ENCODE measurements around the gene FST.
A peak's percentile ranks its signal among the peaks of the same experiment; 100 is the strongest.

The FST gene

DNA sequence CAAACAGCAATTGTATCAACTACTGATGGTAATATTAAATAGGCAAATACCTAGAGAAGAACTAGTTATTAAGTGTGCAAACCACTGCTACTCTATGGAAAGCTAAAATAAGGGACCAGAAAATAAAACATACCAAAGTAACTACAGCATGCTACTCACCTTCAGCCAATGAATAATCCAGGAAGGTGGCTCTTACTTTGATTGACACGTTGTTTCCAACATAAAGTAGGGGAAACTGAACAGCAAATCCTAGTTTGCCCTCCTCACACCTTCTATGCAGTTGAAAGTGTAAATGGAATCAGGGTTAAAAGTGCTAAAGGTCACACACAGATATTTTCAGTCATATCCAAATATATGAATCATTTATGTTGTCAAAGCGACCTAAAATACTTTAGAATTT is 5.1 kb upstream of the FST start:
- H3K14ac ChIP-seq (ENCODE audit: low read length) = no peak overlapping the region
- no peak overlapping the region for H4K8ac ChIP-seq (ENCODE audit: low read depth, low read length)
- H3K4me2 ChIP-seq (ENCODE audit: low read length) = no peak overlapping the region
- H3K9me3 ChIP-seq (ENCODE audit: insufficient read depth, low read depth, low read length) = no peaks in the 10 kb centered on the region
- no peaks in the 10 kb centered on the region for H3K36me3 ChIP-seq (ENCODE audit: control insufficient read depth in 1 of 2, insufficient read depth in 2 of 2, low read length in 2 of 2)
- no CpG with 5 or more reads among the region's 2 CpGs for WGBS (ENCODE audit: extremely low coverage, insufficient coverage, insufficient read length)
- H4K91ac ChIP-seq (ENCODE audit: low read depth, low read length) = no peak overlapping the region
- no peak overlapping the region for H2BK12ac ChIP-seq (ENCODE audit: low read length)
- no peak overlapping the region for H2AK5ac ChIP-seq (ENCODE audit: low read length)
- H4K12ac ChIP-seq (ENCODE audit: low read depth, low read length) = no peak overlapping the region
- peaks cover 8% of the 10 kb centered on the region for H3K79me1 ChIP-seq (ENCODE audit: low read length)
- no peaks in the 10 kb centered on the region for H3K27me3 ChIP-seq (ENCODE audit: insufficient read depth, low read length)
- H3K27ac ChIP-seq (ENCODE audit: low read depth, low read length) = no peak overlapping the region
- H3K4me1 ChIP-seq (ENCODE audit: control insufficient read depth in 1 of 2, insufficient read depth in 2 of 2, low read length in 2 of 2) = peaks cover 3 to 5% of the 10 kb centered on the region in 2 experiments
- H3K23ac ChIP-seq (ENCODE audit: low read length) = no peak overlapping the region
- no peak overlapping the region for H3K4ac ChIP-seq (ENCODE audit: low read depth, low read length)
- no peak overlapping the region for H2BK5ac ChIP-seq (ENCODE audit: low read depth, low read length, poor library complexity)
- no peak overlapping the region for H2BK120ac ChIP-seq (ENCODE audit: insufficient read depth, low read length, poor library complexity)
- H3K4me3 ChIP-seq (ENCODE audit: low read depth, low read length) = no peak overlapping the region
- H3K18ac ChIP-seq (ENCODE audit: low read length) = no peak overlapping the region
- DNase-seq = no peak
- H3K9ac ChIP-seq (ENCODE audit: low read length) = no peak overlapping the region
- peaks cover 4% of the 10 kb centered on the region for H3K79me2 ChIP-seq (ENCODE audit: control insufficient read depth, insufficient read depth, low read length, poor library complexity)
- no peak overlapping the region for H2AFZ ChIP-seq (ENCODE audit: insufficient read depth, low read length, poor library complexity)

DNA sequence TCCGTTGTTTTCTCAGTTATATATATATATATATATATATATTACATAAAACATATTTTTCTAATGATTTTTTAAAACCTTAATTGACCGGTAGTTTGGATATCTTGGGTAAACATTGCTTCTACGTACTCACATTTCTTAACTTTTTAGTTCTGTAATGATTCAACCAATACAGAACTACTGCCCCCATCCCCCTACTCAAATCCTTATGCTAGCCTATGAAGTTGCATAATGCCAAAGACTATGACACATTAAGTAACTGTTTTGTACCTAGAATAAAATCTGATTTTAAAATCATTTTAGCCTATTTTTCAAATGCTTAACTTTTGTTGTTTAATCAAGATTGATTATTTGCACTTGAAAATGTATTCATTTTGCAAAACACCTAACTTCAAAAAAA is 4.4 kb upstream of the FST start:
- no peak for DNase-seq
- peaks cover 8% of the 10 kb centered on the region for H3K79me2 ChIP-seq (ENCODE audit: control insufficient read depth, insufficient read depth, low read length, poor library complexity)
- H3K4ac ChIP-seq (ENCODE audit: low read depth, low read length) = no peak overlapping the region
- no peak overlapping the region for H2BK12ac ChIP-seq (ENCODE audit: low read length)
- no peak overlapping the region for H3K14ac ChIP-seq (ENCODE audit: low read length)
- H3K4me2 ChIP-seq (ENCODE audit: low read length) = no peak overlapping the region
- H3K23ac ChIP-seq (ENCODE audit: low read length) = no peak overlapping the region
- no peak overlapping the region for H2BK120ac ChIP-seq (ENCODE audit: insufficient read depth, low read length, poor library complexity)
- H3K4me1 ChIP-seq (ENCODE audit: control insufficient read depth in 1 of 2, insufficient read depth in 2 of 2, low read length in 2 of 2) = peaks cover 3% of the 10 kb centered on the region in 2 experiments
- no peak overlapping the region for H4K12ac ChIP-seq (ENCODE audit: low read depth, low read length)
- no peak overlapping the region for H4K91ac ChIP-seq (ENCODE audit: low read depth, low read length)
- no peak overlapping the region for H3K18ac ChIP-seq (ENCODE audit: low read length)
- H3K27ac ChIP-seq (ENCODE audit: low read depth, low read length) = no peak overlapping the region
- H4K8ac ChIP-seq (ENCODE audit: low read depth, low read length) = no peak overlapping the region
- no peak overlapping the region for H2BK5ac ChIP-seq (ENCODE audit: low read depth, low read length, poor library complexity)
- no peaks in the 10 kb centered on the region for H3K27me3 ChIP-seq (ENCODE audit: insufficient read depth, low read length)
- no peak overlapping the region for H3K9ac ChIP-seq (ENCODE audit: low read length)
- H3K36me3 ChIP-seq (ENCODE audit: control insufficient read depth in 1 of 2, insufficient read depth in 2 of 2, low read length in 2 of 2) = no peaks in the 10 kb centered on the region
- no peaks in the 10 kb centered on the region for H3K9me3 ChIP-seq (ENCODE audit: insufficient read depth, low read depth, low read length)
- WGBS (ENCODE audit: extremely low coverage, insufficient coverage, insufficient read length) = no CpG with 5 or more reads among the region's 3 CpGs
- no peak overlapping the region for H3K4me3 ChIP-seq (ENCODE audit: low read depth, low read length)
- H2AK5ac ChIP-seq (ENCODE audit: low read length) = no peak overlapping the region
- no peak overlapping the region for H2AFZ ChIP-seq (ENCODE audit: insufficient read depth, low read length, poor library complexity)
- H3K79me1 ChIP-seq (ENCODE audit: low read length) = peaks cover 14% of the 10 kb centered on the region

DNA sequence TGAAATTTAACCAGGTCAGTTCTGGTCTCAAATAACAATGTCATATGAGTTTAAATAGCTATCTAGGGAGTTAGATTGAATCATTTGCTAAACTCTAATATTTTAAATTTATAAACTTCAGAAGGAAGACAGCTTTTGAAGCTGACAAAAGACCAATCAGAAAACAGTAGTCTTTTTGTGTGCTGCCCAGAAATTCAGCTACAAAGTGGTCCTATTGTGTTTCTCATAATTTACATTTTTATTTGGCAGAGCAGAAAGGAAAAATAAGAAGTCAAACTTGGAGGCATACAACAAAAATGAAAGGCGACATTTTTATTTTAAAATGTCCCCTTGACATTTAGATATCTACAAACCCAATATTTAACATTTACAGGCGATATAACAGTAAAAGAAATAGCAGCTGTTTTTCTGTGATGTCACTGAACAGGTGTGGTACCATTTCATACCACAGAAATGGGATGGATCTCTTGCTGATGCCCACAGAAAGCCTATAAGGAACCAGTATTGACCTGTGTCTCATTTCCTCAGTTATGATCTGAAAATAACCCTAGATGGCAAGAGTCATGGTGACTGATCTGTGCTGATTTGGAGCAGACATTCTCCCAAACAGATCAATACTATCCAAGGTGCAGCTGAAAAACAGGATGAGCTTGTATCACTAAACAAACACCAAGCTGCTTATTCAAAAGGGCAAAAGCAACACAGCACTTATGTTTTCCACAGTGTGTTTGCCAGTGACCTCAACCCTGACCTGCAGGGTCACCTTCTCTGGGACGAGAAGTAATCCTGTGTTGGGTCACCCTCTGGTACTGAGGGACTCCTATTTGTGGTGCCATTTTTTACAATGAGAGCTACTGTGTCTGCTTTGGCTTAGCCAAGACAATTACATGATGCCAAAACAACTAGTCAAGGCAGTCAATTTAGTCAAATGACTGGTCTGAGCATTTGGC is 3.6 kb upstream of the FST start:
- no peak overlapping the region for H3K27ac ChIP-seq (ENCODE audit: low read depth, low read length)
- peak overlapping the region; percentile 54 for H2BK12ac ChIP-seq (ENCODE audit: low read length)
- WGBS (ENCODE audit: extremely low coverage, insufficient coverage, insufficient read length) = no CpG with 5 or more reads among the region's 3 CpGs

DNA sequence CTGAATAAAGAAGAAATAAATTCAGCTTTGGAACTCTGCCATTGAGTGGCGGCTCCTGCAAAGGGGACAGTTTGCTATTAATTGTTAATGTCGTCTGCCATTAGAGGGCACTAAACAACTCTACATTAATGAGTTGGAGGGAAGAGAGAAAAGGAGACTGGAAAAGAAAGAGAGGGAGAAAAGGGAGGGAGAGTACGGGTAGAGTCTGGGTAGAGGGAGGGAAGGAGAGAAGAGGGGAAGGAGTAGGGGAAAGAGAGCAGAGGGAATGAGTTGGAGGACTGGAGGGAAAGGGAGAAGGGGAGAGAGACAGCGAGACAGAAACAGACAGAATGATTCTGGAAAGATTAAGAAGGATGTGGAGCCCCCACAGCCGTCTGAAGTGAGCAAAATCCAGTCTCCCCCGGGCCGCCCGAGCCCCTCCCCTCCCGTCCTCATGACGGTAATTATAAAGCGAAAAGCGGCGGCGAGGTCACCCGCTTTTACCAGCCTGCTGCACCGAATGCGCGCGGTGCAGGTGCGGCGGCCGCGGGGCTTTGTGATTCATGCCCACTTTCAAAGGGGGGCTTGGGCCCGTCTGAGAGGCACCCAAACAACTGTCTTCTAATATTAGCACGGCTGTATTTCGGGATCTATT is 1.9 kb upstream of the FST start:
- H3K4me3 ChIP-seq (ENCODE audit: low read depth, low read length) = peak overlapping the region; percentile 45
- DNase-seq = peak; percentile 47 to 74
- peaks cover 21% of the 10 kb centered on the region for H3K79me2 ChIP-seq (ENCODE audit: control insufficient read depth, insufficient read depth, low read length, poor library complexity)
- peak overlapping the region; percentile 32 for H2AFZ ChIP-seq (ENCODE audit: insufficient read depth, low read length, poor library complexity)
- no peak overlapping the region for H3K4ac ChIP-seq (ENCODE audit: low read depth, low read length)
- H3K4me2 ChIP-seq (ENCODE audit: low read length) = peak overlapping the region; percentile 76
- peak overlapping the region; percentile 59 for H3K27ac ChIP-seq (ENCODE audit: low read depth, low read length)
- peak overlapping the region; percentile 74 for H2BK120ac ChIP-seq (ENCODE audit: insufficient read depth, low read length, poor library complexity)
- no peak overlapping the region for H3K14ac ChIP-seq (ENCODE audit: low read length)
- WGBS (ENCODE audit: extremely low coverage, insufficient coverage, insufficient read length) = no CpG with 5 or more reads among the region's 26 CpGs
- H4K91ac ChIP-seq (ENCODE audit: low read depth, low read length) = peak overlapping the region; percentile 57
- H3K27me3 ChIP-seq (ENCODE audit: insufficient read depth, low read length) = no peaks in the 10 kb centered on the region
- H2BK12ac ChIP-seq (ENCODE audit: low read length) = no peak overlapping the region
- peaks cover 8 to 10% of the 10 kb centered on the region in 2 experiments for H3K4me1 ChIP-seq (ENCODE audit: control insufficient read depth in 1 of 2, insufficient read depth in 2 of 2, low read length in 2 of 2)
- no peak overlapping the region for H2BK5ac ChIP-seq (ENCODE audit: low read depth, low read length, poor library complexity)
- H3K79me1 ChIP-seq (ENCODE audit: low read length) = peaks cover 28% of the 10 kb centered on the region
- H3K9ac ChIP-seq (ENCODE audit: low read length) = peak overlapping the region; percentile 67
- H3K9me3 ChIP-seq (ENCODE audit: insufficient read depth, low read depth, low read length) = no peaks in the 10 kb centered on the region
- H4K12ac ChIP-seq (ENCODE audit: low read depth, low read length) = no peak overlapping the region
- H3K23ac ChIP-seq (ENCODE audit: low read length) = no peak overlapping the region
- peak overlapping the region; percentile 35 for H4K8ac ChIP-seq (ENCODE audit: low read depth, low read length)
- H3K18ac ChIP-seq (ENCODE audit: low read length) = no peak overlapping the region
- peaks cover 6 to 7% of the 10 kb centered on the region in 2 experiments for H3K36me3 ChIP-seq (ENCODE audit: control insufficient read depth in 1 of 2, insufficient read depth in 2 of 2, low read length in 2 of 2)
- H2AK5ac ChIP-seq (ENCODE audit: low read length) = no peak overlapping the region

More for the DNA sequence above, 3.6 kb upstream of the FST start:
- Histone ChIP-seq H3K4me3 (ENCODE audit: low read depth, low read length) (no peak overlapping the region), H3K4me1 (ENCODE audit: control insufficient read depth in 1 of 2, insufficient read depth in 2 of 2, low read length in 2 of 2) (peaks cover 3% of the 10 kb centered on the region in 2 experiments), H4K12ac (ENCODE audit: low read depth, low read length) (no peak overlapping the region), H2BK5ac (ENCODE audit: low read depth, low read length, poor library complexity) (no peak overlapping the region), H3K9ac (ENCODE audit: low read length) (no peak overlapping the region), H3K79me2 (ENCODE audit: control insufficient read depth, insufficient read depth, low read length, poor library complexity) (peaks cover 9% of the 10 kb centered on the region), H3K27me3 (ENCODE audit: insufficient read depth, low read length) (no peaks in the 10 kb centered on the region), H3K4me2 (ENCODE audit: low read length) (no peak overlapping the region), H3K14ac (ENCODE audit: low read length) (no peak overlapping the region), H3K4ac (ENCODE audit: low read depth, low read length) (no peak overlapping the region), H3K18ac (ENCODE audit: low read length) (no peak overlapping the region), H3K36me3 (ENCODE audit: control insufficient read depth in 1 of 2, insufficient read depth in 2 of 2, low read length in 2 of 2) (no peaks in the 10 kb centered on the region), H3K79me1 (ENCODE audit: low read length) (peaks cover 16% of the 10 kb centered on the region), H4K91ac (ENCODE audit: low read depth, low read length) (no peak overlapping the region), H2AK5ac (ENCODE audit: low read length) (no peak overlapping the region), H3K9me3 (ENCODE audit: insufficient read depth, low read depth, low read length) (no peaks in the 10 kb centered on the region), H3K23ac (ENCODE audit: low read length) (no peak overlapping the region), H2BK120ac (ENCODE audit: insufficient read depth, low read length, poor library complexity) (no peak overlapping the region), H4K8ac (ENCODE audit: low read depth, low read length) (no peak overlapping the region), H2AFZ (ENCODE audit: insufficient read depth, low read length, poor library complexity) (no peak overlapping the region)
- no peak for DNase-seq

Measured in trophoblast cell (in vitro differentiated cells and primary cell).